CD14-positive monocyte (primary cell): ENCODE measurements around the gene PKDREJ. TPM values are rescaled to one million over a fixed set of nuclear protein-coding genes. Genes with fewer than 3 reads are reported as not detected.

Experiments used
- DNase-seq, 3 donors: peaks; one replicate each; pipeline ENCODE4 v3.0.0-alpha.2; 2011 to 2022
- H2AFZ ChIP-seq: 2 replicates; pipeline ENCODE4 v1.6.0; 2012; ENCODE audit warnings: mild to moderate bottlenecking, low read depth, low read length, inconsistent platforms; ENCODE audit not compliant: insufficient read depth, poor library complexity, severe bottlenecking
- H3K27ac ChIP-seq, 2 donors: 1 replicate in 1 of 2; 2 replicates in 1 of 2; pipeline ENCODE4 v1.5.1; 2012 to 2013; ENCODE audit warnings: low read length in 2 of 2, control low read depth in 1 of 2, inconsistent platforms in 1 of 2, low read depth in 1 of 2, mild to moderate bottlenecking in 1 of 2
- H3K27me3 ChIP-seq, 2 donors: one replicate each; pipeline versions ENCODE4 v1.6.0 to v1.6.1; 2011 to 2013; ENCODE audit warnings: low read length in 2 of 2; ENCODE audit not compliant: control insufficient read depth in 2 of 2, insufficient read depth in 2 of 2
- H3K36me3 ChIP-seq, 2 donors: replicated peaks in 1 of 2; 1 replicate in 1 of 2; 2 replicates in 1 of 2; pipeline versions ENCODE4 v1.5.1 to v1.6.1; 2012 to 2013; ENCODE audit warnings: low read length in 2 of 2, control low read depth in 1 of 2, inconsistent platforms in 1 of 2, mild to moderate bottlenecking in 1 of 2; ENCODE audit not compliant: insufficient read depth in 2 of 2, control insufficient read depth in 1 of 2
- H3K4me1 ChIP-seq, 2 donors: 1 replicate in 1 of 2; 2 replicates in 1 of 2; pipeline versions ENCODE4 v1.5.1 to v1.6.1; 2012 to 2013; ENCODE audit warnings: low read length in 2 of 2, control low read depth in 1 of 2, inconsistent platforms in 1 of 2, mild to moderate bottlenecking in 1 of 2, moderate library complexity in 1 of 2; ENCODE audit not compliant: insufficient read depth in 2 of 2, control insufficient read depth in 1 of 2
- H3K4me2 ChIP-seq: replicated peaks from 2 replicates; pipeline ENCODE3; 2012; ENCODE audit warnings: low read length, moderate library complexity, mild to moderate bottlenecking; ENCODE audit not compliant: poor library complexity, severe bottlenecking; ENCODE audit errors: extremely low read depth
- H3K4me3 ChIP-seq, 3 experiments: fragments of 200-600 bp in 1 of 3; sonication (generic) in 1 of 3; replicated peaks in 1 of 3; 1 replicate in 2 of 3; 2 replicates in 1 of 3; pipeline ENCODE4 v1.5.1; 2011 to 2013; ENCODE audit warnings: low read length in 3 of 3, mild to moderate bottlenecking in 3 of 3, control low read depth in 2 of 3, low read depth in 2 of 3, inconsistent platforms in 1 of 3, moderate library complexity in 1 of 3
- H3K79me2 ChIP-seq: 2 replicates; pipeline ENCODE4 v1.6.0; 2012; ENCODE audit warnings: mild to moderate bottlenecking, control low read depth, inconsistent platforms, low read length, moderate library complexity; ENCODE audit not compliant: insufficient read depth
- H3K9ac ChIP-seq: 2 replicates; pipeline ENCODE4 v1.6.0; 2017; ENCODE audit warnings: low read length, mild to moderate bottlenecking; ENCODE audit not compliant: insufficient read depth, poor library complexity, severe bottlenecking
- H3K9me3 ChIP-seq, 2 donors: replicated peaks in 1 of 2; 1 replicate in 1 of 2; 2 replicates in 1 of 2; pipeline versions ENCODE4 v1.5.1 to v1.6.1; 2012 to 2013; ENCODE audit warnings: low read length in 2 of 2, control low read depth in 1 of 2; ENCODE audit not compliant: control insufficient read depth in 1 of 2, insufficient read depth in 1 of 2
- H4K20me1 ChIP-seq: 2 replicates; pipeline ENCODE4 v1.6.0; 2012; ENCODE audit warnings: mild to moderate bottlenecking, low read length, control low read depth, moderate library complexity; ENCODE audit not compliant: insufficient read depth
- H3K27ac Mint-ChIP-seq, 7 donors: one replicate each; pipeline ENCODE4 v1.8.0; 2020; ENCODE audit warnings: mild to moderate bottlenecking in 7 of 7, mixed read lengths in 7 of 7, moderate library complexity in 6 of 7, inconsistent platforms in 2 of 7
- H3K27me3 Mint-ChIP-seq, 3 donors: one replicate each; pipeline ENCODE4 v1.8.0; 2021 to 2022; ENCODE audit warnings: low read depth in 3 of 3, mild to moderate bottlenecking in 3 of 3, mixed read lengths in 3 of 3, moderate library complexity in 3 of 3, inconsistent platforms in 1 of 3
- H3K36me3 Mint-ChIP-seq, 2 donors: one replicate each; pipeline ENCODE4 v1.8.0; 2020; ENCODE audit warnings: mixed read lengths in 2 of 2, inconsistent platforms in 1 of 2, mild to moderate bottlenecking in 1 of 2
- H3K4me1 Mint-ChIP-seq: one replicate; pipeline ENCODE4 v1.8.0; 2020; ENCODE audit warnings: mild to moderate bottlenecking, mixed read lengths
- H3K4me3 Mint-ChIP-seq, 2 donors: one replicate each; pipeline ENCODE4 v1.8.0; 2020; ENCODE audit warnings: mild to moderate bottlenecking in 2 of 2, mixed read lengths in 2 of 2, moderate library complexity in 1 of 2
- H3K9me3 Mint-ChIP-seq, 7 donors: one replicate each; pipeline ENCODE4 v1.8.0; 2020 to 2022; ENCODE audit warnings: mixed read lengths in 7 of 7, mild to moderate bottlenecking in 6 of 7, moderate library complexity in 6 of 7, inconsistent platforms in 2 of 7
- WGBS: methylation state at CpG from one replicate; pipeline ENCODE4 v1.1.5; 2013; ENCODE audit warnings: missing lambda C conversion rate; ENCODE audit not compliant: insufficient coverage; 5-methylcytosine and 5-hydroxymethylcytosine counted together
- intact Hi-C, 2 donors: fragments of 100-400 bp; cut with micrococcal nuclease; formaldehyde crosslinking; loops; one replicate each; pipeline versions ENCODE4 v1.15.0 to v1.15.1; 2023
- polyA plus RNA-seq, 3 donors: library from polyadenylated mRNA; depleted of rRNA in 1 of 3; unstranded in 2 of 3; stranded (reverse) in 1 of 3; fragments of 300-500 nt in 2 of 3; fragments of >200 nt in 1 of 3; fragmentation: Illumina TruSeq in 2 of 3; gene quantifications; 1 replicate in 2 of 3; 2 replicates in 1 of 3; pipeline ENCODE4 v1.2.3, GENCODE V29; 2012 to 2021
- TF ChIP-seq, protein P1 (sequence below): fragments of 200-600 bp; IDR thresholded peaks from one replicate; pipeline ENCODE4 v1.8.0; 2022; ENCODE audit warnings: antibody characterized with exemption, mild to moderate bottlenecking

Gene PKDREJ
- polyA plus RNA-seq, 3 donors: not detected

DNA sequence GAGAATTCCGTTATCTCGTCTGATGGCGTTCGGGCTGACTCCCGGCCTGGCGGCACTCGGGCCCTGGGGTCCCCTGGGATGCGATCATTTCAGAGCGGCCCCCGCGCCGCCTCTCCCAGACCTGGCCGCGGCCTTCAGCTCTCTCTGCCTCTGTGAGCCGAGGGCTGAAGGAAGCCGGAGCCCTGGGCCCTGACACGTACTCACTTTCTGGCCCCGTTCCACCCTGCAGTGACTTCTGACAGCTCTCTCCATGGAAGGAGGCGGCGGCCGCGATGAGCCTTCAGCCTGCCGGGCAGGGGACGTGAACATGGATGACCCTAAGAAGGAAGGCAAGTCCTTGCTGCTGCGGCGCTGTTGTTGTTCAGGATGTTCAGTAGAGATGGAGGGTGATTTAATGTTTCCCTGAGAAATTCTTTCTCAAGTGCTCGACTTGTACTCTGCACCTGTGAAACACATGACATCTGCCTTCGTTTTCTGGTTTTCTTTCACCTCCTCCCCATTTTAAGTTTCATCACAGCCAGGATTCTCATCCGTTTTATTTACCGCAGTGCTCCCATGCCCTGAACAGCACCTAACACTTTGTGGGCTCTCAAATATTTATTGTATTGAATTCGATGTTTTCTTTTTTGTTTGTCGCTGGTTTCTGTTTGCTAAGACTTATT is 34.1 kb upstream of the PKDREJ start:
- TF ChIP-seq, protein P1, sequence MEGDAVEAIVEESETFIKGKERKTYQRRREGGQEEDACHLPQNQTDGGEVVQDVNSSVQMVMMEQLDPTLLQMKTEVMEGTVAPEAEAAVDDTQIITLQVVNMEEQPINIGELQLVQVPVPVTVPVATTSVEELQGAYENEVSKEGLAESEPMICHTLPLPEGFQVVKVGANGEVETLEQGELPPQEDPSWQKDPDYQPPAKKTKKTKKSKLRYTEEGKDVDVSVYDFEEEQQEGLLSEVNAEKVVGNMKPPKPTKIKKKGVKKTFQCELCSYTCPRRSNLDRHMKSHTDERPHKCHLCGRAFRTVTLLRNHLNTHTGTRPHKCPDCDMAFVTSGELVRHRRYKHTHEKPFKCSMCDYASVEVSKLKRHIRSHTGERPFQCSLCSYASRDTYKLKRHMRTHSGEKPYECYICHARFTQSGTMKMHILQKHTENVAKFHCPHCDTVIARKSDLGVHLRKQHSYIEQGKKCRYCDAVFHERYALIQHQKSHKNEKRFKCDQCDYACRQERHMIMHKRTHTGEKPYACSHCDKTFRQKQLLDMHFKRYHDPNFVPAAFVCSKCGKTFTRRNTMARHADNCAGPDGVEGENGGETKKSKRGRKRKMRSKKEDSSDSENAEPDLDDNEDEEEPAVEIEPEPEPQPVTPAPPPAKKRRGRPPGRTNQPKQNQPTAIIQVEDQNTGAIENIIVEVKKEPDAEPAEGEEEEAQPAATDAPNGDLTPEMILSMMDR: no peak
- Histone ChIP-seq H2AFZ (peak overlapping the region; percentile 89), H4K20me1 (no peaks in the 10 kb centered on the region), H3K27ac (no peak overlapping the region), H3K27me3 (no peaks in the 10 kb centered on the region), H3K4me1 (peaks cover 35 to 47% of the 10 kb centered on the region in 2 donors), H3K36me3 (peaks cover 16 to 30% of the 10 kb centered on the region in 2 donors), H3K79me2 (peaks cover 52% of the 10 kb centered on the region), H3K4me3 (peak overlapping the region; percentile 46 to 84 (median 74)), H3K4me2 (peak overlapping the region; percentile 95), H3K9ac (peak overlapping the region; percentile 75), H3K9me3 (peaks cover 0 to 1% of the 10 kb centered on the region in 2 donors)
- H3K4me1 Mint-ChIP-seq: peaks cover 48% of the 10 kb centered on the region
- peak overlapping the region; percentile 72 to 77 for H3K4me3 Mint-ChIP-seq
- H3K9me3 Mint-ChIP-seq: peaks cover 0 to 3% (median 0%) of the 10 kb centered on the region in 7 donors
- no peaks in the 10 kb centered on the region for H3K27me3 Mint-ChIP-seq
- intact Hi-C loops: loop anchor here (2.0 to 10.0 kb wide), 3 partner anchors 38 to 302 kb away; partner anchors contain the start of gene TRMU (in 1 of the 2)
- peaks cover 24 to 37% of the 10 kb centered on the region in 2 donors for H3K36me3 Mint-ChIP-seq
- 3% methylated on average over 24 of the region's 32 CpGs for WGBS
- peak overlapping the region in 2 of 7 donors; percentile 48 to 83 for H3K27ac Mint-ChIP-seq
- no peak for DNase-seq

DNA sequence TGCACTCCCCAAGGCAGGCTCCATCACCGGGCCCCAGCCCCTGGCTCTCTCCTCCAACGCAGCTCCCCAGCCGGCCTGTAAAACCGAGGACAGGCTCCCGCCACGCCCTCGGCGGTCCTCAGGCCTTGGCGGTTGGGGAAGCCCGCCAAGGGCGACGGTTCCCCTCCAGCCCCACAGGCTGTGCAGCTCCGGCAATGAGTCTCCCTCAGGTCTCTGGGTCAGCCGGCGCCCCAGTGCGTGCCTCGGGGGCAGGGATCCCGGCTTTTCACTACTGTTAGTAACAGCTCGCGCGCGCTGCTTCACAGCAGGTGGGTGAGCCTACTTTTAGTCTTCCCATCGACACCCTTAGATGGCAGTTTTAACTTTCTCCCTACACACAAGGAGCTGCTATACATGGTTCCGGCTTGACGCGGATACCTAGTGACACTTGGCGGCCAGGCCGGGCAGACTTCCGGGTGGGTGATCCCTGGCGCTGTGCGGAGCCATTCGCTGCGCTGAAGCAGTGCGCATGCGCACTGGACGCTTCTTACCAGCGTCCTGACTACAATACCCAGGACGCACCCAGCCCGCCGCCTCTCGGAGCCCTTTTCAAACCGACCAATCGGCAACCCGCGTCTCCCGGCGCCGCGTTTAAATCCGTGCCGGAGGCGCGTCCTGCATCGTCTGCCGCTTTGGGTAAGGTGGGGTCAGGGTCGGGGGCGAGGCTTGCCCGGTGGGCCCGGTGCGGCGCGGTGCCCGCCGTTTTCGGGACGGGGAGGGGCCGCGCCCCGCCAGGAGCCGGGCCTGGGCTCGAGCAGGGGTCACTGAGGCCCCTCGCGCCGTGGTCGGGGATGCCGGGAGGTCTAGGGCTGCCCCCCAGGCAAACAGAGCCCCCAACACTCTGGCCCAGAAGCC is 33.4 kb upstream of the PKDREJ start, which contains the start of gene GTSE1:
Gene GTSE1 (plus strand): TSS at position 614 of the 894 bp plus-strand sequence. CDS start 531 bp downstream, outside the sequence.
- peak; percentile 97 to 100 (median 99) for DNase-seq
- H3K9ac ChIP-seq: peak within 1 kb of the TSS; percentile 75
- H3K9me3 ChIP-seq: peaks cover 0 to 9% of the 10 kb centered on the region in 2 donors
- Mint-ChIP-seq H3K27me3 (no peaks in the 10 kb centered on the region), H3K4me3 (peak within 1 kb of the TSS; percentile 83 to 92), H3K27ac (peak within 1 kb of the TSS; percentile 94 to 97 (median 96)), H3K36me3 (peaks cover 28 to 39% of the 10 kb centered on the region in 2 donors), H3K9me3 (peaks cover 3 to 7% (median 7%) of the 10 kb centered on the region in 7 donors), H3K4me1 (peaks cover 49% of the 10 kb centered on the region)
- H2AFZ ChIP-seq: peak within 1 kb of the TSS; percentile 89
- intact Hi-C loops: loop anchor here (1.0 to 10.0 kb wide), 4 partner anchors 38 to 302 kb away; partner anchors contain the start of gene TRMU (in 1 of the 2)
- H3K27ac ChIP-seq: peak within 1 kb of the TSS; percentile 90 to 96
- peak within 1 kb of the TSS; percentile 52 to 84 (median 74) for H3K4me3 ChIP-seq
- H3K4me2 ChIP-seq: peak within 1 kb of the TSS; percentile 95
- TF ChIP-seq, protein P1: no peak
- no peaks in the 10 kb centered on the region for H3K27me3 ChIP-seq
- no peaks in the 10 kb centered on the region for H4K20me1 ChIP-seq
- WGBS: 1% methylated on average over 74 of the region's 76 CpGs
- H3K36me3 ChIP-seq: peaks cover 18 to 36% of the 10 kb centered on the region in 2 donors
- peaks cover 35 to 47% of the 10 kb centered on the region in 2 donors for H3K4me1 ChIP-seq
- H3K79me2 ChIP-seq: peaks cover 45% of the 10 kb centered on the region
